Umbilical cord (tissue), 1 donor: ENCODE results near the gene OR2M3. TPM values are rescaled to one million over a fixed set of nuclear protein-coding genes. Genes with fewer than 3 reads are reported as not detected.

ENCODE experiments used
- total RNA-seq: library from RNA; depleted of rRNA; stranded (reverse); fragments of >200 nt; gene quantifications from one replicate; pipeline ENCODE4 v1.2.3, GENCODE V29; 2014; ENCODE audit warnings: low replicate concordance; ENCODE audit not compliant: insufficient read depth

Gene OR2M3
- total RNA-seq, 1 donor from 2014 or later: 1.2 TPM

Other genes starting within 250 kb of the OR2M3 start
- not detected for gene OR2L8, start 248.4 kb upstream of the OR2M3 start, total RNA-seq
- not detected for gene OR2AK2, start 232.0 kb upstream of the OR2M3 start, total RNA-seq
- gene OR2L5, start 183.6 kb upstream of the OR2M3 start, total RNA-seq: 3.4 TPM
- 8.9 TPM for gene OR2L2, start 167.2 kb upstream of the OR2M3 start, total RNA-seq
- 3.6 TPM for gene OR2L3, start 150.4 kb upstream of the OR2M3 start, total RNA-seq
- 3.1 TPM for gene OR2L13, start 102.1 kb upstream of the OR2M3 start, total RNA-seq
- gene OR2M5, start 52.1 kb upstream of the OR2M3 start, total RNA-seq: 3.6 TPM
- gene OR2M2, start 22.4 kb upstream of the OR2M3 start, total RNA-seq: 4.8 TPM
- gene OR2M4, start 34.2 kb downstream of the OR2M3 start, total RNA-seq: 5.5 TPM
- 2.6 TPM for gene OR2T33, start 80.7 kb downstream of the OR2M3 start, total RNA-seq
- 6.7 TPM for gene OR2T12, start 106.2 kb downstream of the OR2M3 start, total RNA-seq
- 3.4 TPM for gene OR2M7, start 127.3 kb downstream of the OR2M3 start, total RNA-seq
- not detected for gene OR14C36, start 151.5 kb downstream of the OR2M3 start, total RNA-seq
- not detected for gene OR2T4, start 164.4 kb downstream of the OR2M3 start, total RNA-seq
- 1.9 TPM for gene OR2T6, start 178.5 kb downstream of the OR2M3 start, total RNA-seq
- gene OR2T1, start 205.8 kb downstream of the OR2M3 start, total RNA-seq: 1.4 TPM
- gene OR2T2, start 248.4 kb downstream of the OR2M3 start, total RNA-seq: not detected